A673 (cell line): ENCODE measurements around the gene HPCAL4. TPM values are rescaled to one million over a fixed set of nuclear protein-coding genes. Genes with fewer than 3 reads are reported as not detected.
A peak's percentile ranks its signal among the peaks of the same experiment; 100 is the strongest.

Source experiments
- BruUV-seq: library from RNA; stranded (reverse); fragments of 400-500 nt; replicated peaks from 2 replicates; lab custom pipeline; 2021; lab: Mats Ljungman, UMichigan
- CTCF ChIA-PET: fragments of 300-600 bp; sonication (Branson Sonifier 250); formaldehyde crosslinking; loops from one replicate; lab custom pipeline; 2022; ENCODE audit warnings: antibody characterized with exemption; lab: Charles Lee
- POLR2A ChIA-PET: fragments of 300-600 bp; sonication (Branson Sonifier 250); formaldehyde crosslinking; loops from one replicate; lab custom pipeline; 2022; ENCODE audit warnings: antibody characterized with exemption; ENCODE audit not compliant: low non-redundant PET; lab: Charles Lee
- DNase-seq: peaks from one replicate; pipeline ENCODE4 v3.0.0-alpha.2; 2015; ENCODE audit warnings: low spot score
- H3K27ac ChIP-seq: fragments of 200-600 bp; sonication (generic); 2 replicates; pipeline ENCODE4 v1.5.1; 2016; ENCODE audit warnings: mixed run types, low read depth, mild to moderate bottlenecking, mixed read lengths, antibody characterized with exemption, low read length; ENCODE audit not compliant: poor library complexity, severe bottlenecking
- H3K27me3 ChIP-seq: fragments of 200-600 bp; sonication (generic); replicated peaks from 2 replicates; pipeline ENCODE4 v1.6.1; 2017; ENCODE audit warnings: mixed run types, low read depth, mild to moderate bottlenecking, mixed read lengths, antibody characterized with exemption, low read length; ENCODE audit not compliant: insufficient read depth, poor library complexity
- H3K36me3 ChIP-seq: fragments of 200-600 bp; sonication (generic); 2 replicates; pipeline ENCODE4 v1.6.1; 2016; ENCODE audit warnings: mixed run types, mild to moderate bottlenecking, mixed read lengths, antibody characterized with exemption, low read length; ENCODE audit not compliant: insufficient read depth, poor library complexity, severe bottlenecking
- H3K4me1 ChIP-seq: fragments of 200-600 bp; sonication (generic); 2 replicates; pipeline ENCODE4 v1.6.1; 2017; ENCODE audit warnings: mixed run types, mild to moderate bottlenecking, mixed read lengths, antibody characterized with exemption, low read length; ENCODE audit not compliant: insufficient read depth, poor library complexity, severe bottlenecking
- H3K4me3 ChIP-seq: fragments of 200-600 bp; sonication (generic); 2 replicates; pipeline ENCODE4 v1.5.1; 2016; ENCODE audit warnings: low read depth, mixed run types, mild to moderate bottlenecking, mixed read lengths, low read length; ENCODE audit not compliant: poor library complexity, severe bottlenecking
- H3K9me3 ChIP-seq: fragments of 200-600 bp; sonication (generic); 2 replicates; pipeline ENCODE4 v1.6.1; 2016; ENCODE audit warnings: mixed run types, low read depth, mild to moderate bottlenecking, mixed read lengths, antibody characterized with exemption, low read length; ENCODE audit not compliant: poor library complexity, severe bottlenecking
- CTCF ChIP-seq: fragments of 300-800, 200-600 bp; sonication (generic); conservative IDR thresholded peaks from 2 replicates; pipeline ENCODE4 v1.5.1; 2017; ENCODE audit warnings: low read depth, mild to moderate bottlenecking, antibody characterized with exemption, low read length, moderate library complexity, mixed read lengths
- EZH2 ChIP-seq: fragments of 200-600 bp; sonication (generic); IDR thresholded peaks from 2 replicates; pipeline ENCODE4 v1.6.1; 2017; ENCODE audit warnings: borderline replicate concordance, low read depth, mild to moderate bottlenecking, mixed read lengths, antibody characterized with exemption, low read length; ENCODE audit not compliant: poor library complexity, severe bottlenecking
- intact Hi-C: fragments of 100-400 bp; cut with micrococcal nuclease; formaldehyde crosslinking; loops from one replicate; pipeline ENCODE4 v1.10.0; 2022; ENCODE audit not compliant: unreplicated experiment
- total RNA-seq: library from RNA; stranded (reverse); gene quantifications from 2 replicates; pipeline ENCODE4 v1.2.3, GENCODE V29; 2021

The HPCAL4 gene
- total RNA-seq, 1 experiment from 2014 or later = not detected

GRCh38 chr1:39671433-39671792, 19.8 kb downstream of the HPCAL4 start:
- ChIA-PET CTCF (interaction anchor here (1.5 to 1.9 kb wide), 2 partner anchors 14 to 49 kb away, joined by 4 to 9 read pairs; no protein-coding TSS in a partner anchor), POLR2A (no interaction called here)
- Histone ChIP-seq H3K36me3 (no peaks in the 10 kb centered on the region), H3K4me1 (no peaks in the 10 kb centered on the region), H3K27ac (no peak overlapping the region), H3K27me3 (peaks cover 45% of the 10 kb centered on the region), H3K4me3 (peak overlapping the region; percentile 43), H3K9me3 (no peaks in the 10 kb centered on the region)
- TF ChIP-seq CTCF (no peak), EZH2 (peak; percentile 47)
- intact Hi-C loops = no loop called here
- BruUV-seq = no TSS peak
- no peak for DNase-seq

DNA sequence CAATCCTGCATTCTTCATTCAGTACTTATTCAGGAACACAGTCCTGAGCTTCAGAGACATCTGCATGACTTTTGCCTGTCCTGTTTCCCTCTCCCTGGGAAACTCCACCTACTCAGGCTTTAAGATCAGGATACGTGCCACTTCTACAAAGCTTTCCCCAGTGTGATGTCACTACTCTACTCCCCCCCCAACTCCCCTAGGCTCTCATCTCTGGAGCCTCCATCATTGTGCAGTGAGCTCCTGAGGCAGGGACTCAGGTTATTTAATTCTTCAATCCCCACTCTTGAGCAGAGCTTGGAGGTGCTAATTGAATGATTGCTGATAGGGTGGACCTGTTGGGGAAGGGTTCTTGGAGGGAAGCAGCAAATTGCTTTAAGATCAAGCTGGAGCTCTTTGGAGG, 20.5 kb downstream of the HPCAL4 start:
- Histone ChIP-seq H3K36me3 (no peaks in the 10 kb centered on the region), H3K4me1 (no peaks in the 10 kb centered on the region), H3K27me3 (peaks cover 45% of the 10 kb centered on the region), H3K9me3 (no peaks in the 10 kb centered on the region), H3K27ac (no peak overlapping the region), H3K4me3 (no peak overlapping the region)
- no TSS peak for BruUV-seq
- no peak for DNase-seq
- no peak for TF ChIP-seq EZH2
- no peak for TF ChIP-seq CTCF
- intact Hi-C loops = no loop called here
- ChIA-PET POLR2A (no interaction called here), CTCF (interaction anchor here (1.5 to 1.9 kb wide), 2 partner anchors 13 to 50 kb away, joined by 4 to 9 read pairs; no protein-coding TSS in a partner anchor)

GRCh38 chr1:39668894-39669293, 22.3 kb downstream of the HPCAL4 start:
- no peaks in the 10 kb centered on the region for H3K9me3 ChIP-seq
- CTCF ChIA-PET = interaction anchor here (0.6 to 1.3 kb wide), 3 partner anchors 11 to 62 kb away, joined by 3 to 5 read pairs (median 5); no protein-coding TSS in a partner anchor
- no peak for DNase-seq
- no peaks in the 10 kb centered on the region for H3K36me3 ChIP-seq
- TF ChIP-seq CTCF = no peak
- no peak for TF ChIP-seq EZH2
- intact Hi-C loops = no loop called here
- peaks cover 41% of the 10 kb centered on the region for H3K27me3 ChIP-seq
- POLR2A ChIA-PET = no interaction called here
- no peaks in the 10 kb centered on the region for H3K4me1 ChIP-seq
- no TSS peak for BruUV-seq
- H3K4me3 ChIP-seq = no peak overlapping the region
- H3K27ac ChIP-seq = no peak overlapping the region
